Activated T-cell treated with anti-CD3 and anti-CD28 coated beads, Interleukin-2, amount 50 U/mL, for 24 hours (primary cell): ENCODE data around the gene PRSS38.

Source experiments
- DNase-seq: peaks from one replicate; pipeline ENCODE4 v3.0.0-alpha.2; 2020
- H3K27ac Mint-ChIP-seq: 2 replicates; pipeline ENCODE4 v1.8.0; 2020; ENCODE audit warnings: mild to moderate bottlenecking, mixed read lengths
- H3K27me3 Mint-ChIP-seq: 2 replicates; pipeline ENCODE4 v1.8.0; 2020; ENCODE audit warnings: mixed read lengths
- H3K36me3 Mint-ChIP-seq: 2 replicates; pipeline ENCODE4 v1.8.0; 2020; ENCODE audit warnings: low read depth, mixed read lengths
- H3K4me1 Mint-ChIP-seq: 2 replicates; pipeline ENCODE4 v1.8.0; 2020; ENCODE audit warnings: low read depth, mixed read lengths
- H3K4me3 Mint-ChIP-seq: 2 replicates; pipeline ENCODE4 v1.8.0; 2020; ENCODE audit warnings: mild to moderate bottlenecking, moderate library complexity, mixed read lengths
- H3K9me3 Mint-ChIP-seq: 2 replicates; pipeline ENCODE4 v1.8.0; 2020; ENCODE audit warnings: mixed read lengths

Gene PRSS38

DNA sequence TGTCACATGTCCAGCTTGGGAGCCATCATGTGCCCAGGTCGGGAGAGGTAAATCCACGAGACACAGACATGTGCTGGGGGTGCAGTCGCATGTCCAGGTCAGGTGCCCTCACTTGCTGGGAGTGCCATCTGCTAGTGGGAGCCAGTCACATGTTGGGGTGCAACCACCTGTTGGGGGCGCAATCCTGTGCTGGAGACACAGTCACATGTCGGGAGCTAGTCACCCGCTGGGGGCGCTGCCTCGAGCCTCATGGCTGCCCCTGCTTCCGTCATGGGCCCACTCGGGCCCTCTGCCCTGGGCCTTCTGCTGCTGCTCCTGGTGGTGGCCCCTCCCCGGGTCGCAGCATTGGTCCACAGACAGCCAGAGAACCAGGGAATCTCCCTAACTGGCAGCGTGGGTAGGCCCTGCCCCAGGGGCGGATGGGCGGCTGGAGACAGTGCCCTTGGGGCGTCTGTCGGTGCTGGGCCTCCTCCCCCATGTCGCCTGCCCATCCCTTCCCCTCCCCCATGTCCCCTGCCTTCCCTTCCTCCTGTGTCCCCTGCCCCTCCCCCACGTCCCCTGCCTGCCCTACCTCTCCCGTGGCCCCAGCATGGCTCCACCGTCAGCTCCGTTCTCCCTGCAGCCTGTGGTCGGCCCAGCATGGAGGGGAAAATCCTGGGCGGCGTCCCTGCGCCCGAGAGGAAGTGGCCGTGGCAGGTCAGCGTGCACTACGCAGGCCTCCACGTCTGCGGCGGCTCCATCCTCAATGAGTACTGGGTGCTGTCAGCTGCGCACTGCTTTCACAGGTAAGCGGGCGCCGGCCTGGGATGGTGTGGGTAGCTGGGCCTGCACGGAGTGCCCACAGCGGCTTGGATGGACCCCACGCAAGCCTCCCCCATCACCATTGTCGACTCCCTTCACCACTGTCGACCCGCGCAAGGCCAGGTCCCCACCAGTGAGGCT lies at the start of gene PRSS38:
PRSS38 (plus strand) TSS at position 208 of the 942 bp plus-strand sequence; CDS start at position 250, 42 bp downstream.
- H3K9me3 Mint-ChIP-seq: peaks cover 18% of the 10 kb centered on the region
- H3K27me3 Mint-ChIP-seq: no peaks in the 10 kb centered on the region
- peaks cover 6% of the 10 kb centered on the region for H3K36me3 Mint-ChIP-seq
- H3K4me1 Mint-ChIP-seq: peaks cover 2% of the 10 kb centered on the region
- no peak within 1 kb of the TSS for H3K27ac Mint-ChIP-seq
- no peak within 1 kb of the TSS for H3K4me3 Mint-ChIP-seq
- no peak for DNase-seq

DNA sequence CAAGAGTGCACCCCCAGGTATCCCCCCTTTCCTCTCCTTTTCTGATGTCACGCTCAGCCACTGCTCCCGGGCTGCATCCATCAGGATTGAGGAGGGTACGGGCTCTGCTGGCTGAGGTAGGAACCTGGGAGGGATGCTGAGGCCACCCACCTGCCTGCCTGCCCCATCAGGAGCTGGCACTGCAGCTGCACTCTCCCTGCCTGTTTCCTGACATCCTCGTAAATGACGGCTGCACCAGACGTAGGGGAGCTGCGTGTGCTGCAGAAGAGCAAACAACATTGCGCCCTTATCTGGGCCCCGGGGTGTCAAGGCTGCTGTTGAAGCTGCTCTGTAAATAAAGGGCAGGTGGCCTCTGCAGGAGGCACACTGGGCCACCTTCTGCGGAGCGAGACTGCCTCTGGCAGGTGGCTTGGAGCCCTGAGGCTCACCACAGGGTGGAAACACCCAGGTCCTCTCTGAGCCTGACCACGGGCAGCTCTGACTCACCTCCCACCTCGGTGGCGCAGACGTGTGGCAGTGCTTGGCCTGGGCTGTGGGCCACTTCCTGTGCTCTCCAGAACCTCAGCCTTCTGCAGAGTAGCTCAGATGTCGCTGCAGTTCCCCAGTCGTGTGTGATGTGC lies 49.4 kb upstream of the PRSS38 start:
- no peaks in the 10 kb centered on the region for H3K27me3 Mint-ChIP-seq
- peak; percentile 76 for DNase-seq
- peaks cover 72% of the 10 kb centered on the region for H3K36me3 Mint-ChIP-seq
- peak overlapping the region; percentile 66 for H3K27ac Mint-ChIP-seq
- peaks cover 66% of the 10 kb centered on the region for H3K4me1 Mint-ChIP-seq
- H3K4me3 Mint-ChIP-seq: peak overlapping the region; percentile 38
- no peaks in the 10 kb centered on the region for H3K9me3 Mint-ChIP-seq

DNA sequence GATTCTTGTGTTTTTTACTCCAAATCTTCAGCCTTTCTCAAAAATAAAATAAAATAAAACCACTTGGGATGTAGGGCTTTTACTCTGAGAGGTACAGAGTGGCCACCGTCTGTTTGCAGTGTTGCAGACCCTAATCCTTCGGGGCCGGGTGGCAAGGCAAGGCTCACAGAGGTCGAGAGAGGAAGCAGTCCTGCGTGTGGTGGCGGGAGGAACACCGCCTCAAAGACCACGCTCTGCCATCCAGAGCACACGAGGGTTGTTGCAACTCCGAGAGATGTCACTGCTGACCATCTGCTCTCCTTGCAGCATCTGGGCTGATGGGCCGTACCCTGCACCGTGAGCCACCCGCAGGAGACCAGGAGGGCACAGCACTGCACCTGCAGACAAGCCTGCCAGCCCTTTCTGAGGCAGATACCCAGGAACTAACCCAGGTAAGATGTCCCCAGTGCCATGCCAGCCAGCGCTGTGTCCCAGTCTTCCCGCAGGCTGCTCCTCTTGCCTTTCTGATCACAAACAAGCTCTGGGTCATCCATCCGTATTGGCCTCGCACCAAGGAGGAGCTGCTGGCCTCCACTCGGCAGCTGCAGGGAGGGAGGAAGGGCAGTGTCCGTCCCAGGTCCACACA lies 48.7 kb upstream of the PRSS38 start:
- H3K36me3 Mint-ChIP-seq: peaks cover 66% of the 10 kb centered on the region
- peaks cover 59% of the 10 kb centered on the region for H3K4me1 Mint-ChIP-seq
- H3K27ac Mint-ChIP-seq: peak overlapping the region; percentile 66
- H3K27me3 Mint-ChIP-seq: no peaks in the 10 kb centered on the region
- H3K4me3 Mint-ChIP-seq: no peak overlapping the region
- H3K9me3 Mint-ChIP-seq: no peaks in the 10 kb centered on the region
- DNase-seq: no peak

DNA sequence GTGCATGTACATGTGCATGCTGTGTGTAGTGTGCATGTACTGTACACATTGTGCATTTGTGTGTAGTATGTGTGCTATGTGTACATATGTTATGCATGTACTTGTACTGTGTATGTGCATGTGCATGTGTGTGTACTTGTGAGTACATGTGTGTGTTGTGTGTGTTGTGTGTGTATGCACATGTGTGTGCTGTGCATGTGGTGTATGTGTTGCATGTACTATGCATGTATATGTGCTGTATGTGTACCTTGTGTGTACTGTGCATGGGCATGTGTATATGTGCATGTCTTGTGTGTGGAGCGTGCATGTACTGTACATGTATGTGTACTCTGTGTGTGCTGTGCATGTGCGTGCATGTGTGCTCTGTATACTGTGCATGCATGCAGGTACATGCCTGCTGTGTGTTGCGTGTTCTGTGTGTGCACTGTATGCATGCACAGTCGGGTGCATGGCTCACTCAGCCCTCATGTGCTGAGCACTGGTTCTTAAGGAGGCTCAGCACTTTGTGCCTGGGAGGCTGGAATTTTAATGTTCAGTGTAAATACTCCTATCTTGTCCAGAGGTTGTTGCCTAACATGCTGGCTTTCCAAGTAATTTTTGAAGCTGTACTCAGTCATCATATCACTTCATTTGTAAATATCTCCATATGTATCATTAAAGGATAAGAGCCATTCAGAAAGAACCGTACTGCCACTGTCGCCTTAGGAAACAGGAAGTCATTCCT lies 47.9 kb upstream of the PRSS38 start:
- Mint-ChIP-seq H3K27ac (no peak overlapping the region), H3K4me3 (no peak overlapping the region), H3K4me1 (peaks cover 58% of the 10 kb centered on the region)

DNA sequence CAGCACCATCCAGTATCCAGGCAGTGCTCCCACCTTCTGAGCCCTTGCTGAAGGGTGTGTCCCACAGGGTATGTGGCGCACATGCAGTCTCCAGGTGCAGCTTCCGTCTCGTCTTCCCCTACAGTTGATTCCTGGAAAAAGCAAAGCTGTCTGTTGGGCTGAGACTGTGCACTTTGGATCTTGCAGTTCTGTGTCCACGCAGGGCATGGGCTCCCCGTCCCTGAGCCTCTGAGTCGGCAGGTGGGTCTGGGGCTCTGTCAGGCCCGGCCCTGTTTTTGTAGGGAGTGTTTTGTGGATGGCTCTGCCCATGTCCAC lies 47.4 kb upstream of the PRSS38 start:
- peaks cover 55% of the 10 kb centered on the region for H3K4me1 Mint-ChIP-seq
- H3K27me3 Mint-ChIP-seq: no peaks in the 10 kb centered on the region
- peaks cover 63% of the 10 kb centered on the region for H3K36me3 Mint-ChIP-seq

More for the DNA sequence above, 47.9 kb upstream of the PRSS38 start:
- Mint-ChIP-seq H3K9me3 (no peaks in the 10 kb centered on the region), H3K27me3 (no peaks in the 10 kb centered on the region), H3K36me3 (peaks cover 62% of the 10 kb centered on the region)
- no peak for DNase-seq

DNA sequence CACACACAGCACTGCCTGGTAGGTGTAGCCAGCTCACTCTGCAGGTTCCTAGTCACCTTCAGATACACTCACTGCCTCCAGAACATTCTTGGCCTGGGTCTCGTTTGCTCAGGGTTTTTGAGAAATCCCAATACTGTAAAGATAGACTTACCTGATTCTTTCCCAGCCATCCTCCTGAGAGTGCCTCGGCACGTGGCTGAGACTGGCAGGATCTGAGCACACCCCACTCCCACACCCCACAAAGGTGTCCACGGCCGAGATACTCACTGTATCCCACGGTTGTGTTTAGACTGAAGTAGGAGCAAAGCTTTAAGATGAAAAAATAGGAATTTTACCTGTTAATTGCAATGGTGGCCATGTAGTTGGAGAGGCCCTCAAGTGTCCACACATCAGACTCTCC lies 46.8 kb upstream of the PRSS38 start:
- no peaks in the 10 kb centered on the region for H3K9me3 Mint-ChIP-seq
- H3K27me3 Mint-ChIP-seq: no peaks in the 10 kb centered on the region
- H3K4me1 Mint-ChIP-seq: peaks cover 55% of the 10 kb centered on the region
- H3K4me3 Mint-ChIP-seq: no peak overlapping the region
- no peak overlapping the region for H3K27ac Mint-ChIP-seq
- DNase-seq: no peak
- H3K36me3 Mint-ChIP-seq: peaks cover 61% of the 10 kb centered on the region

More for the DNA sequence above, 47.4 kb upstream of the PRSS38 start:
- H3K4me3 Mint-ChIP-seq: no peak overlapping the region
- no peak for DNase-seq
- H3K27ac Mint-ChIP-seq: no peak overlapping the region
- no peaks in the 10 kb centered on the region for H3K9me3 Mint-ChIP-seq

DNA sequence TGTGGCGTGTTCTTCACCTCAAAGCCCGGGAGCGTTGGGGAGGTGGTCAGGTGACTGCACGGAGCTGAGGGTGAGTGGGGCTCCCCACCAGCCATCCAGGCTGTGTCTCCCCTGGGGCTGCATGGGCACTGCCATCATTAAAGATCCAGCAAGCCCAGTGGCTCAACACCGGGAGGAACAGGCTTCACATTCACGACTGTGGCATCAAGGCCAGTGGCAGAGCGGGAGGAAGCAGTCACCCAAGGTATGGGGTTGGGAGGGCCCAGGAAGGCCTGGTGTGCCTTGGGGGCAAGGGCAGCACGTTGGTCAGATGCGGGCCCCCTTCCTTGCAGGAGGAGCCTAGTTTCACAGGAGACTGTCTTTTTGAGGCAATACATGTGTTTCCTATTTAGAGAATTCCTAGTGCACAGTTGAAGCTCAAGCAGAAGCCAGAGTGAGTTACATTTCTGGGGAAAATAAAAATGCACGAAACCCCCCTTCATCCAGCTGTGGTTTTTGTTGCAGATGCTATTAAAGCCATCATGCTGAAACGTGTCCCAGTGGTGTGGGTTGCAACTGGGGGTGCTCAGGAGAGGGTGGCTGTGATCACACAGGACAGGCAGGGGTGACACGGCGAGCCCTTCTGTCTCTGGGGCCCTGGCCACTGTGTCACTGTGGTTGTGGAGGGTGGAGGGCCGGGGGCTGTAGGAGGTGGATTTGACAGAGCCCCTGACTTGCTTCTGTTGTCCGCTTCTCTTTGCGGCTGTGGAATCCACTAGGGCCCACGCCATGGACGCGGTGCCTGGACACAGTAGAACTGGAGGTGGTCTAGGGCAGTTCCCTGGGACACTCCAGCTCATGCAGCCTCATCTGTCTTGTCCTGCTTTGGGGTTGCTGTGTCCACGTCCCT lies 46.2 kb upstream of the PRSS38 start:
- no peak overlapping the region for H3K4me3 Mint-ChIP-seq
- no peak overlapping the region for H3K27ac Mint-ChIP-seq
- no peak for DNase-seq
- peaks cover 59% of the 10 kb centered on the region for H3K36me3 Mint-ChIP-seq
- H3K4me1 Mint-ChIP-seq: peaks cover 55% of the 10 kb centered on the region
- no peaks in the 10 kb centered on the region for H3K27me3 Mint-ChIP-seq
- no peaks in the 10 kb centered on the region for H3K9me3 Mint-ChIP-seq

DNA sequence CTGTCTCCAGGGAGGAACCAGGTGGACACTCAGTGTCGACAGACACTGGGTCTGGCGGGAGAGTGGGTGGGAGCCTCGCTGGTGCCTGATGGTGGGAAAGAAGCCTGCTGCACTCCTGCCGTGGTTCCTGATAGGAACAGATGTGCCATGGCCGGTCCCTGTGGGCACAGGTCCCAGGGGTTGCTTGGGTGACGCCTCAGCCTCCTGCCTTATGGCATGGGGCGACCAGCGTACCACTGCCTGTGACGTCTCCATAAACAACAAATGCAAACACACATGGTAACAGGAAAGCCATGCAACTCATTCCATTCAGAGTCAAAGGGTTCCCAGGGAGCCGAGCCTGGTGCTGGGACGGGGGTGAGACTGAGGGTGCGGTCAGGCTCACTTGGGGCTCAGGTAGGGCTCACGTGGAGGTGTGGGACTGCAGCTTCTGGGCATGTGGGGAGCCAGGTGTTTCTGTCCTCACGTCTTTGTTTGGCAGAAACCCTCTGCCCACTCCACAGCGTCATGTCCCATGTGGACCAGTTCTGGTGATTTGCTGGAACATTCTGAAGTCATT lies 45.5 kb upstream of the PRSS38 start:
- H3K9me3 Mint-ChIP-seq: no peaks in the 10 kb centered on the region
- no peak for DNase-seq
- peaks cover 55% of the 10 kb centered on the region for H3K4me1 Mint-ChIP-seq
- no peak overlapping the region for H3K4me3 Mint-ChIP-seq
- H3K27me3 Mint-ChIP-seq: no peaks in the 10 kb centered on the region
- H3K36me3 Mint-ChIP-seq: peaks cover 64% of the 10 kb centered on the region
- H3K27ac Mint-ChIP-seq: no peak overlapping the region

DNA sequence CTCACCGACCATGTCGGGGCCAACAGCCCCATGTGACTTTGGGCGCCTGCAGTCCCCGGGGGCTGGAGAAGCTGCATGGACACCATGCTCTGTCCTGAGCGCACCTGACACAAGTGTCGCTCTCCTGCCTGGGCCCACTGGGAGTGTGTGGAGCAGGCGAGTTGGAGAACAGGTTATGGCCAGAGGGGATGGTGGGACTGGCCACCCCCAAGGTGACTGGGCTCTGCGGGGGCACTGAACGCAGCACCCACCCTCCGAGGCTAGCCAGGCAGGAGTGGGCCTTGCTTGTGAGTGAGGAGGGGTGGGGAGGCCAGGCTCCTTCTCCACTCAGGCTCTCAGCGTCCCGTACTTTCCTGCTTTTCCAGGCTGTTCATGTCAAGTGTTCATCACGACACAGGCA lies 44.7 kb upstream of the PRSS38 start:
- Mint-ChIP-seq H3K4me3 (no peak overlapping the region), H3K27me3 (no peaks in the 10 kb centered on the region), H3K4me1 (peaks cover 47% of the 10 kb centered on the region), H3K9me3 (no peaks in the 10 kb centered on the region), H3K36me3 (peaks cover 71% of the 10 kb centered on the region), H3K27ac (no peak overlapping the region)
- DNase-seq: no peak

DNA sequence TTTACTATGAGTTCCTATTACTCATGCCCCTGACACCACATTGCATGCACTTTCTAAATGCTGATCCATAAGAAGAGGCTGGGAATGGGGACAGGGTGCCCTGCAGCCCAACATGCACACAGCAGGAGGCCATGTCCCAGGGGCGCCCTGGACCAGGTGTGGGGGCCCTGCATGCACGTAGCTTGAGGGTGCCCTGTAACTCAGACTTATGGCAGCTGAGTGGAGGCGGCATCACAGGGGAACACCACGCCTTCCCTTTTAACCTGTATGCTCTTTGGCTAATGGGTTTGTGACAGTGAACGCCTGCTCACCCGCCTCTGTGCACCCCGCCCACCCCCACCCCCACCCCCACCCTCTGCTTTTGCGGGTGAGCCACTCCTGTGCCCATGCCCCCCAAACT lies 44.1 kb upstream of the PRSS38 start:
- no peak overlapping the region for H3K27ac Mint-ChIP-seq
- H3K4me3 Mint-ChIP-seq: no peak overlapping the region
- H3K4me1 Mint-ChIP-seq: peaks cover 42% of the 10 kb centered on the region
- H3K9me3 Mint-ChIP-seq: no peaks in the 10 kb centered on the region
- H3K27me3 Mint-ChIP-seq: no peaks in the 10 kb centered on the region
- no peak for DNase-seq
- peaks cover 72% of the 10 kb centered on the region for H3K36me3 Mint-ChIP-seq

DNA sequence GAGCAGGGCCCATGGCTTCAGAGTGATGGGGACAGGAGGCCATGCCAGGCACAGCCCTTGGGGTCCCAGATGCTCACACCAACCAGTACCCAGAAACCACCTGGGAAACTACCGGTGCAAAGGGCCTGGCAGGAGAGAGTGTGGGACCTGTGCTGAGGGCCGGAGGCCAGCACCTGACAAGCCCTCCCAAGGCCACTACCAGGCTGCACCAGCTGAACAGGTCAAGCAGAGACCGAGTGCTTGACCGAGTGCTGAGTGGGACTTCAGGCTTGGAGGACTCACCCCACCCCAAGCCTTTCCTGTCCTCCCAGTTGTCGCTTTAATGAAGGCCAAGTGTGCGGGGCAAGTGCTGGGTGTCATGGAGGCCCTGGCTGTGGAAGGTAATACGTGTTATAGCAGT lies 43.7 kb upstream of the PRSS38 start:
- Mint-ChIP-seq H3K36me3 (peaks cover 72% of the 10 kb centered on the region), H3K27ac (no peak overlapping the region), H3K4me3 (no peak overlapping the region), H3K4me1 (peaks cover 37% of the 10 kb centered on the region), H3K9me3 (no peaks in the 10 kb centered on the region), H3K27me3 (no peaks in the 10 kb centered on the region)
- DNase-seq: no peak

DNA sequence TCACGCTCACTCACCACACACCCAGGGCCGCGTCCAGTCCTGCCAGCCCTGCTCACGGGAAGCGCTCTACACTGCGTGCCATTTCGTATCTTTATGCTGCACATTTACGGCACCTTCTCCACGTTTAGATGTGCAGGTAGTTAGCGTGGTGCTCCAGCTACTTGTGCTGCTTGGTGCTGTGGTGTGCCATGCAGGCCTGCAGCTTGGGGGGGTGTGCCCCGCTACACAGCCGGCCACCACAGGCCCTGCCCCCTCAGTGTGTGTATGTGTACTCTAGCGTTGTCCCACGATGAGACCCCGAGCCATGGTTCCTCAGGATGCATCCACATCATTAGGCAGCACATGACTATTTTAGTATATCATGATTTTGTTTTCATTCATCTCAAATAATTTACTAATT lies 41.9 kb upstream of the PRSS38 start:
- no peaks in the 10 kb centered on the region for H3K9me3 Mint-ChIP-seq
- no peak overlapping the region for H3K4me3 Mint-ChIP-seq
- H3K36me3 Mint-ChIP-seq: peaks cover 66% of the 10 kb centered on the region
- H3K27me3 Mint-ChIP-seq: no peaks in the 10 kb centered on the region
- H3K4me1 Mint-ChIP-seq: peaks cover 26% of the 10 kb centered on the region
- H3K27ac Mint-ChIP-seq: no peak overlapping the region
- no peak for DNase-seq

DNA sequence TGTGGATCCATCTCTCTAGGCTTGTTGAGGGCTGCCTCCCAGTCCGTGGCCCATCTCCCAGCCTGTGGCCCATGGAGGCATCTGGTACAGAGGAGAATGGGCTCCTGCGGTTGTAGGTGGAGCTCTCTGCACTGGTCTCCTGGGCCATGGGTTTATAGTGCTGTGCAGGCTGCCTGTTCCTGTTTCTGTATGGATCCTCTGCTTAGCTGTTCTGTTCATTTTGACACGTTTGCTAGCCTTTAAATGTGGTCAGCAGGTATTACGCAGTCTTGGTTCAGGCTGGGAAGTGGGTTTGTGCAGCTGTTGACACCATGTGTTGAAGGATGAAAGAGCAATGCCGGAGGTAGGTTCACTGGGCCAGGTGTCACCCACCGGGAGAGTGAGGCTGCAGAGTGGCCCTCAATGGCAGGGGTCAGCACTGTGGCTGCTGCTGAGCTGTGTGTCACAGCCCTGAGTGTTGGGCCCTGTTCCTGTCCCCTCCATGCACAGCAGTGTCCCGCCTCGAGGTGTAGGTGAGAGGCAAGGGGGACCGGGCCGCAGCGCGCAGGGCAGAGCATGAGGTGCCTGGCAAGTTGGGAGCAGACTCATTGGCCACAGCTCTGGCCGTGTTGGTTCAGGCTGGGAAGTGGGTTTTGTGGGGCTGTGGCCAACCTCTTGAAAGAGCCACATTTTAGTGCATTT lies 41.3 kb upstream of the PRSS38 start:
- Mint-ChIP-seq H3K9me3 (no peaks in the 10 kb centered on the region), H3K4me1 (peaks cover 26% of the 10 kb centered on the region), H3K4me3 (no peak overlapping the region), H3K27ac (peak overlapping the region; percentile 15), H3K27me3 (no peaks in the 10 kb centered on the region), H3K36me3 (peaks cover 60% of the 10 kb centered on the region)
- no peak for DNase-seq
